ENCODE results near the gene PREPL. TPM values are rescaled to one million over a fixed set of nuclear protein-coding genes. Genes with fewer than 3 reads are reported as not detected.

Gene PREPL
- polyA plus RNA-seq, 1 donor (not counting 4 experiments of a cell fraction or from before 2014, with no cell fraction given) = 36.4 TPM

- Histone ChIP-seq H3K36me3 (ENCODE audit: control insufficient read depth in 2 of 2, extremely low read depth in 1 of 2, insufficient read depth in 2 of 2, low read length in 2 of 2) (no peaks in the 10 kb centered on the region), H3K9ac (ENCODE audit: control insufficient read depth, extremely low read depth, insufficient read depth, low read length) (no peak overlapping the region), H3K27me3 (ENCODE audit: control insufficient read depth, extremely low read depth, insufficient read depth, low read length) (no peaks in the 10 kb centered on the region), H3K9me3 (ENCODE audit: control insufficient read depth, low read depth, low read length) (no peaks in the 10 kb centered on the region), H3K79me2 (ENCODE audit: control insufficient read depth, insufficient read depth, low read length) (no peaks in the 10 kb centered on the region), H3K4me2 (ENCODE audit: control insufficient read depth, extremely low read depth, insufficient read depth, low read depth, low read length) (no peak overlapping the region), H3K4me3 (ENCODE audit: control insufficient read depth in 2 of 3, extremely low read depth in 1 of 3, insufficient read depth in 2 of 3, low read depth in 1 of 3, low read length in 3 of 3) (no peak overlapping the region), H3K4me1 (ENCODE audit: control insufficient read depth, extremely low read depth, insufficient read depth, low read length) (no peaks in the 10 kb centered on the region), H3K9me1 (ENCODE audit: control insufficient read depth, extremely low read depth, insufficient read depth, low read length) (no peaks in the 10 kb centered on the region), H4K20me1 (ENCODE audit: control insufficient read depth, extremely low read depth, insufficient read depth, low read length) (no peaks in the 10 kb centered on the region), H3K27ac (ENCODE audit: control insufficient read depth, insufficient read depth, low read length) (no peak overlapping the region), H2AFZ (ENCODE audit: control insufficient read depth, low read length) (no peak overlapping the region)
- no peak for TF ChIP-seq EZH2 (IDR thresholded peaks at IDR 0.05; ENCODE audit: low read length)
- TF ChIP-seq, protein P1, sequence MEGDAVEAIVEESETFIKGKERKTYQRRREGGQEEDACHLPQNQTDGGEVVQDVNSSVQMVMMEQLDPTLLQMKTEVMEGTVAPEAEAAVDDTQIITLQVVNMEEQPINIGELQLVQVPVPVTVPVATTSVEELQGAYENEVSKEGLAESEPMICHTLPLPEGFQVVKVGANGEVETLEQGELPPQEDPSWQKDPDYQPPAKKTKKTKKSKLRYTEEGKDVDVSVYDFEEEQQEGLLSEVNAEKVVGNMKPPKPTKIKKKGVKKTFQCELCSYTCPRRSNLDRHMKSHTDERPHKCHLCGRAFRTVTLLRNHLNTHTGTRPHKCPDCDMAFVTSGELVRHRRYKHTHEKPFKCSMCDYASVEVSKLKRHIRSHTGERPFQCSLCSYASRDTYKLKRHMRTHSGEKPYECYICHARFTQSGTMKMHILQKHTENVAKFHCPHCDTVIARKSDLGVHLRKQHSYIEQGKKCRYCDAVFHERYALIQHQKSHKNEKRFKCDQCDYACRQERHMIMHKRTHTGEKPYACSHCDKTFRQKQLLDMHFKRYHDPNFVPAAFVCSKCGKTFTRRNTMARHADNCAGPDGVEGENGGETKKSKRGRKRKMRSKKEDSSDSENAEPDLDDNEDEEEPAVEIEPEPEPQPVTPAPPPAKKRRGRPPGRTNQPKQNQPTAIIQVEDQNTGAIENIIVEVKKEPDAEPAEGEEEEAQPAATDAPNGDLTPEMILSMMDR (optimal IDR thresholded peaks at IDR 0.05 in 1 of 3, IDR thresholded peaks at IDR 0.05 in 1 of 3, conservative IDR thresholded peaks at IDR 0.05 in 1 of 3; ENCODE audit: extremely low read depth in 1 of 3, insufficient read depth in 2 of 3, low read length in 3 of 3) = no peak
- no peak for DNase-seq (ENCODE audit: low read depth, low spot score)
- FAIRE-seq = no peak
- dilution Hi-C loops (cut with MboI; ENCODE audit: extremely low pct_ligation_motif_present, low sequenced_read_pairs) = no loop called here
These were observed 76.1 kb downstream of the PREPL start for GRCh38 chr2:44285174-44285573.

GRCh38 chr2:44283116-44283666 lies 78.1 kb downstream of the PREPL start:
- FAIRE-seq = no peak
- H3K27ac ChIP-seq (ENCODE audit: control insufficient read depth, insufficient read depth, low read length) = no peak overlapping the region
- no peak for TF ChIP-seq EZH2 (IDR thresholded peaks at IDR 0.05; ENCODE audit: low read length)
- TF ChIP-seq, protein P1 (optimal IDR thresholded peaks at IDR 0.05 in 1 of 3, IDR thresholded peaks at IDR 0.05 in 1 of 3, conservative IDR thresholded peaks at IDR 0.05 in 1 of 3; ENCODE audit: extremely low read depth in 1 of 3, insufficient read depth in 2 of 3, low read length in 3 of 3) = no peak

More at GRCh38 chr2:44283116-44283666, 78.1 kb downstream of the PREPL start:
- H3K36me3 ChIP-seq (ENCODE audit: control insufficient read depth in 2 of 2, extremely low read depth in 1 of 2, insufficient read depth in 2 of 2, low read length in 2 of 2) = no peaks in the 10 kb centered on the region
- no peaks in the 10 kb centered on the region for H3K9me3 ChIP-seq (ENCODE audit: control insufficient read depth, low read depth, low read length)
- H3K4me1 ChIP-seq (ENCODE audit: control insufficient read depth, extremely low read depth, insufficient read depth, low read length) = no peaks in the 10 kb centered on the region
- dilution Hi-C loops (cut with MboI; ENCODE audit: extremely low pct_ligation_motif_present, low sequenced_read_pairs) = no loop called here
- no peak overlapping the region for H3K9ac ChIP-seq (ENCODE audit: control insufficient read depth, extremely low read depth, insufficient read depth, low read length)
- no peak for DNase-seq (ENCODE audit: low read depth, low spot score)
- no peaks in the 10 kb centered on the region for H3K9me1 ChIP-seq (ENCODE audit: control insufficient read depth, extremely low read depth, insufficient read depth, low read length)
- no peaks in the 10 kb centered on the region for H3K27me3 ChIP-seq (ENCODE audit: control insufficient read depth, extremely low read depth, insufficient read depth, low read length)
- H3K4me3 ChIP-seq (ENCODE audit: control insufficient read depth in 2 of 3, extremely low read depth in 1 of 3, insufficient read depth in 2 of 3, low read depth in 1 of 3, low read length in 3 of 3) = no peak overlapping the region
- no peak overlapping the region for H3K4me2 ChIP-seq (ENCODE audit: control insufficient read depth, extremely low read depth, insufficient read depth, low read depth, low read length)
- no peak overlapping the region for H2AFZ ChIP-seq (ENCODE audit: control insufficient read depth, low read length)
- H4K20me1 ChIP-seq (ENCODE audit: control insufficient read depth, extremely low read depth, insufficient read depth, low read length) = no peaks in the 10 kb centered on the region
- no peaks in the 10 kb centered on the region for H3K79me2 ChIP-seq (ENCODE audit: control insufficient read depth, insufficient read depth, low read length)

Data from keratinocyte (primary cell).